NCI-H345 (cell line): ENCODE results near the gene PLA2G2D.

Experiments used
- DNase-seq: peaks from one replicate; lab custom pipeline; 2025; lab: John Stamatoyannopoulos, UW

The PLA2G2D gene

DNA sequence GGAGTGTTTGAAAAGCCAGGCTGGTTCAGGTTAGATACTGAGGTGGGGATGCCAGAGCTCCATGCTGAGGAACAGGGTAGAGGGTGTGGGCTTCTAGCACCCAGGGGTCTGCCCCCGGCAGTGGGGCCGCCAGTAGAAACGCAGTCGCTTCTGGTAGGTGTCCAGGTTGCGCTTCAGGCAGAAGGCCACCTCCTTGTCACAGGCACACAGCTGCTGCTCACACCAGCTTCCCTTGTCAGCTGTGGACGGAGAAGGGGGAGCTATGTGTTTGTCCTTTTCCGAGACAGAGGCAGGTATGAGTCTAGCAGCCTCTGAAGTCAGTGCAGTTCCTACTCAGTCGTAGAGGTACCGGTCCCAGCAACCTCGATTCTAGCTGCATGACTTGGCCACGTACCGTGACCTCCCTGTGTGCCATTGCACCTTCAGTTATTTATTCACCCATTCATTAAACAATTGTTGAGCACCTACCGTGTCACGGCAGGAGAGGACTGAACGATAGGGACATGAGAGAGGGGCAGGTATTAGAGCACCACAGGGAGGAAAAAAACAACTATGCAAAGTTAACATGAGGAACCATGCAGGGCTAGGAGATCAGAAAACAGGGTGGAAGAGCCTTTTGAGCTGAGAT is 5.2 kb downstream of the PLA2G2D start:
- DNase-seq = peak; percentile 20

DNA sequence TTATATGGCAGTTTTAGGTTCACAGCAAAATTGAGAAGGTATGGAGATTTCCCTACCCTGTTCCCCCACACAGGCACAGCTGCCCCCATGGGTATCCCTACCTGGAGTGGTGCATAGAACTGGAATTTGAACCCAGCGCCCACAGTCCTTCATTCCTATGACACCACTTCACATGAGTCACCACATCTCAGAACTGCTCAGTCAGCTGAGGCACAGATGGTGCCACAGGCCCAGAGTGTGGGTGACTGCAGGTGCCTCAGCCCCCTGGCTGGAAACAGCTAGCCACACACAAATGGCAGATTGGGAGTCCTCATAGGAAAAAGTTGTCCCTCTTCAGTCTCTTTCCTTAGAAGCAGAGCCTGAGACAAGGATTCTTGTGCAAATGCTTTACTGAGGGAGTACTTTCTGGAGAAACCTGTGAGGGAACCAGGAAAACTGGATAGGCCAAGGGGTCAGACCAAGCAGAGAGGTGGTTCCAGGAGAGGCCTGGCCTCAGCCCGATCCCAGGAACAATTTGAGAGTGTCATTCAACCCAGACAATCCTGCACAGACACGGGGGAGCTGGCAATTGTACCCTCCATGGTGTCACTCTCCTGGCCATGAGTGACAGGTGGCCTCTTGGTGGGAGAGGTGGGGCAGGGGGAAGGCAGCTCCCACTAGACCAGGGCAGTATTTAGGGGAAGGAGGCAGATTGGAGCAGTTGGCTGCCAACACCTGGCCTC is 6.9 kb downstream of the PLA2G2D start:
- DNase-seq = no peak

DNA sequence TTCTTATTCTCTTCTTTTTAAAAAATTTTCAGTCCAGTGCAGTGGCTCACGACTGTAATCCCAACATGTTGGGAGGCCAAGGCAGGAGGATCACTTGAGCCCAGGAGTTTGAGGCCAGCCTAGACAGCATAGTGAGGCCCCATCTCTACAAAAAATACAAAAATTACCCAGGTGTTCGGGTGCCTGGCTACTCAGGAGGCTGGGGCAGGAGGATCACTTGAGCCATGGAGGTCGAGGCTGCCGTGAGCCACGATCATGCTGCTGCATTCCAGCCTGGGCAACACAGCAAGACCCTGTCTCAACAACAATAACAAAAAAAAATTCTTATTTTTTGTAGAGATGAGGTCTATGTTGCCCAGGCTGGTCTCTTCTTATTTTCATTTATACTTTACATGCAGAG is 7.9 kb downstream of the PLA2G2D start:
- no peak for DNase-seq

DNA sequence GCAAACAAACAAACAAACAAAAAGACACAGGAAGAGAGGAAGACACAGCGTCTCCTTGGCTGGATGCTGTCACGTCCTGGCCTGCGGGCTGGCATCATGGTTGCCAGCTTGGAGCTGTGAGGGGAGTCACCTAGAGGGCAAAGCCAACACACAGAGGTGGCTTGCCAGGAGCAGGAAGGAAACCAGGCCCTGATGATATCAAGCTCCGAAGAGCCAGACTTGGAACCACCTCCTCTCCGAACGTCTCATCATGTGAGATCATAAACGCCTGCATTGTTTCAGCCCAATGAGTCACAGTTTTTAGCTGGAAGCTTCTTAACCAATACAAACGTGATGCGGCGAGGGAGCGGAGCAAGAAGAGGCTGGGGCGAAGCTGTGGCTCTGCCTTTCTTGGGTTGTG is 8.7 kb downstream of the PLA2G2D start:
- no peak for DNase-seq

DNA sequence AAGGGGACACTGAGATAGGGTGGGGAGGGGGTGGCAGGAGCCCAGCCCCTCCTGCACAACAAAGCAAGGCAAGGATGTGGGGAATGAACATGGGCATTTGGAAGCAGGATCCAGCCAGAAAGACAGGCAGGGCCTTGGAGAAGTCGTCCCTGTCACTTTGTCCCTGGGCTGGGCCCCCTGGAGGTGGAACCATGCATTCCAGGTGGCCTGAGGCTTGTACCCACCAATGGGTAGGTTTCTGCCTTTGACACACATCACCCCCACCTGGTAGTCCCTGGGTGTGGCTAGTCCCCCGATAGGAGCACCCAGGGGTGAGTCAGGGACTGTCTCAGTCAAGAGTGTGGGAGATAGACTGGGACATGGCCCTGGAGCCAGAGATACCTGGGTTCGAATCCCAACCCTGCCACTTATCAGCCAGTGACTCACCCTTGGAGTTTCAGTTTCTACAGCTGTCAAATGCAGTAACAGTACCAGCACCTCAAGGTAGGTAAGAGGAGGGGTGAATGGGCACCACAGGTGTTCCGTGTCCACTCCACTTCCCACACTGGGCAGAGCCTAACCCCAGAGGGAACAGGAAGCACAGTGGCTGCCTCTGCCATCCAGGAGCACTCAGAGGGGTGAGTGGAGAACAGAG is 10.0 kb downstream of the PLA2G2D start:
- no peak for DNase-seq

DNA sequence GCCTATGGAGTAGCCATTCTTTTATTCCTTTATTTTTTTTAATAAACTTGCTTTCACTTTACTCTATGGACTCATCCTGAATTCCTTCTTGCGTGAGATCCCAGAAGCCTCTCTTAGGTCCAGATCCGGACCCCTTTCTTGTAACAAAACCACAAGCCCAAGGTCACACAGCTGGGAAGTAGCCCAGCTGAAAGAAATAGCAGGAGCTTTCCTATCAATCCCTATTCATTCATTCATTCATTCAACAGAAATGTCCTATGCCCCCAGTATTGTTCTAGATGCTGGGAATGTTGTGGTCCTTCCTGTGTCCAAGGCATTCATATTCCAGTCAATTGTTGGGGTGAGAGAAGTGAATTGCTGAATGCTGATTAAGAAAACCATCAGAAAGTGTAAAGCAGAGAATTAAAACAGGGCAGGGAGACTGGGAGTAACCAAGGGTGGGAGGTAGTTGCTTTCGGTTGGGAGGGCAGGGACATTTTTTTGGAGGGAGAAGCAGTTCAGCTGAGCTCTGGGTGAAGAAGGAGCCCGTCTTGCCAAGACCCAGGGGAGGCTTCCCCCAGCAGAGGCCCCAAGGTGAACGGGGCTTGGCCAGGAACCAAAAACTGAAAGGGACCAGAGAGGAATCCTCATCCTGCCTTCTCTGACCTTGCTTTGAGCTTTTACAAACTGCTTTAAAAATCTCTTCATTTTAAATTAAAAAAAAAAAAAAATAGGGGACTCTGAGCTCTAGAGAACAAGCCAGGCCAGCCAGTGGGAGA is 10.8 kb downstream of the PLA2G2D start:
- DNase-seq = no peak

DNA sequence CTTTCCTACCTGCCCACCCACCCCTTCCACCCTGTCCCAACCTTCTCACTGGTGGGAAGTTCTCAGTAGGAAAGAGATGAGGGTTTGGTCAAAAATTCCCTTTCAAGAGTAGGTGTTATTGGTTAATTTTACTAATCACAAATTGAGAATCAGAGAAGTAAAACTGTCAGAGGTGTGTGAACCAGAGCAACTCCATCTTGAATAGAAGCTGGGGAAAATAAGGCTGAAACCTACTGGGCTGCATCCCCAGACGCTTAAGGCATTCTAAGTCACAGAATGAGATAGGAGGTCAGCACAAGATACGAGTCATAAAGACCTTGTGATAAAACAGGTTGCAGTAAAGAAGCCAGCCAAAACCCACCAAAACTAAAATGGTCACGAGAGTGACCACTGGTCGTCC is 11.5 kb downstream of the PLA2G2D start:
- no peak for DNase-seq

DNA sequence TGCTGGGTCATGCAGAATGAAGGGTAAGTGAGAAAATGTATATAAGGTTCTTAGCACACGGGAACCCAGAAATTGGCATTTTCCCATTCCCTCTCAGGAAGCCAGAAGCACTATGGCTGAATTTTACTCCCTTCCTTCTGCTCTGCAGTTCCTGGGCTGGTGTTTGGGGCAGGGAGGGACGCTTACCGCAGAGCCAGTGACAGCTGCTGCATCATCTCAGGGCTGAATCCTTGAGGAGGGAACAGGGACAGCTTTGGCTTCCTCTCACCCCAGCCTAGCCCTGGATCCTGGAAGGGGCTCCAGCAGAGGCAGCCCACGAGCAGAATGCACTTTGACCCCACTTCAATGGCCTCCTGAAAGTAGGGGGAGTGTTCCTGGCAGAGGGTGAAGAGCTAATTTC is 12.0 kb downstream of the PLA2G2D start:
- DNase-seq = no peak

DNA sequence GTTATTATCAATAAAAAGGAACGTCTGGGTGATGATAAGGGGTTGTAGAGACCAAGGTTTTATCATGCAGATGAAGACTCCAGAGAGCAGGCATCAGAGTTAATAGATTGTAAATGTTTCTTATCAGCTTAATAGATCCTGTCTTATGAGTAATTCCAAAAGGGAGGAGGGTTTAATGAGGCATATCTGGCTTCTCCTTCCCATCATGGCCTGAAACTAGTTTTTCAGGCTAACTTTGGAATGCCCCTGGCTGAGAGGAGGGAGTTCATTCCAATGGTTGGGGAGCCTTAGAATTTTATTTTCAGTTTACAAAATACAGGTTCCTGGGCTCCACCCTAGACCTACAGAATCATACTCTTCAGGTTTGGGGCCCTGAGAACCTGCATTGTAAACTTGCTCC is 13.5 kb downstream of the PLA2G2D start:
- DNase-seq = no peak

DNA sequence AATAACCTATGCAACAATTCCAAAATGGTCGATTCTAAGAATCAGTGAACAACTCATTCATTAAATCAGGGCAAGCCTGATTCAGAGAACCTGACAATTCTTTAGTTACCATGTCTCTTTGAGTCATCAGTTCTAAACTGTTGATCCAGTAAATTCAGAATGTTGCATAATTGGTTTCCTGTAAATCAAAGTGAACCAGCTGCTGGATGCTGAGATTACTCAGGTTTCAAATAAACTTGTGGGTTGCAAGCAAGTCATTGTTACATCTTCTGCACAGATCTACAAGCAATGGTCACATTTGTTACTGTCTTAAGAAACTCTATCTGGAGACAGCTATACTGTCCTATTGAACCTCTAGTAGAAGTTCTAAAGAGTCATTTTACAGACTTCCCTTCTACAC is 16.5 kb downstream of the PLA2G2D start:
- DNase-seq = no peak

DNA sequence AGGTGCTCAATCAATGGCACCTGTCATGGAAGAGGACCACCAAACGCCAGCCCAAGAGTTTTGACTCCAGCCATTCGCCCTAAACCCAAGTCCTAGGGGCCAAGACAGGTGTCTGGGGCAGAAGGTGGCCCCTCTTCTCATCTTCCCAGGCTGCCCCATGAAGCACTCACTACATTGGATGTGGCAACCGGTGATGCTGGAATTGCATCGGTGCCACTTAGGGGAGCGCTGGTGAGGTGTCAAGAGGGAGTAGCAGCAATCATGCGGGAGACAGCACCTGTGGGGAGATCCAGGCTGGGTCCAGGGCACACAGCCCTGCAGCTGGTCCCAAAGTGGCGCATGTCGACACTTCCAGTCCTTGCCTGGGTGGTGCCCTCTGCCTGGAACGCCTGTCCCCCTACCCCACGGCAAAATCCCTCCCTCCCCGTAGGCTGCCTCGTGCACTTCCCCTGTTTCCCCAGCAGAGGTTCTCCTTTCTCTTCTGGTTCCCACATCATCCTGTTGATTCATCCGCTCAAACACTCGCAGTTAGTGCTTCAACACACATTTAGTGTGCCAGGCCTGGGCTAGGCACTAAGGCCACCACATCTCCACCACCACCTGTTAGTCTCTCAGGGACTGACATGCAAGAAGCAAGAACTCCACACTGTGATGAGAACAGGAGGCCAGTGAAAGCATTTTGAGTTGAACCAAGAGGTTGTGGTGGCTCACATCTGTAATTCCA is 18.5 kb downstream of the PLA2G2D start:
- DNase-seq = peak; percentile 41

DNA sequence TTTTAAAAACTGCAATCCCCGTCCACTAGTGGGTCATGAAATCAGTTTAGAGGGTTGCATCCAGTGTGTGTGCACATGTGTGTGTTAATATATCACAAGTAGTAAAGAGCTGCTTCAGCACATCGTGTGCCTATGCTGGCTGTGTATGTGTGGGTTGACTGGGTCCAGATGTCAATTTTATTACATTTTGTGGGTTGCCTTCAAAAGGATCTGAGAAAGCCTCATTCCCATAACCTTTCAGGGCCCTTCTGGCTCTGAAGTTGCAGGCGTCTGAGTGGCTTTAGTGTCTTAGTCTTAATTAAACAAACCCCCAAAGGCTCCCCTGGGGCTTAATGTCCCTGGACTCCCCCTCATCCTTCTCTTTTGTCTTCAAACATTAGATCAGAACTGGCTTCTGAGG is 19.8 kb downstream of the PLA2G2D start:
- DNase-seq = no peak

DNA sequence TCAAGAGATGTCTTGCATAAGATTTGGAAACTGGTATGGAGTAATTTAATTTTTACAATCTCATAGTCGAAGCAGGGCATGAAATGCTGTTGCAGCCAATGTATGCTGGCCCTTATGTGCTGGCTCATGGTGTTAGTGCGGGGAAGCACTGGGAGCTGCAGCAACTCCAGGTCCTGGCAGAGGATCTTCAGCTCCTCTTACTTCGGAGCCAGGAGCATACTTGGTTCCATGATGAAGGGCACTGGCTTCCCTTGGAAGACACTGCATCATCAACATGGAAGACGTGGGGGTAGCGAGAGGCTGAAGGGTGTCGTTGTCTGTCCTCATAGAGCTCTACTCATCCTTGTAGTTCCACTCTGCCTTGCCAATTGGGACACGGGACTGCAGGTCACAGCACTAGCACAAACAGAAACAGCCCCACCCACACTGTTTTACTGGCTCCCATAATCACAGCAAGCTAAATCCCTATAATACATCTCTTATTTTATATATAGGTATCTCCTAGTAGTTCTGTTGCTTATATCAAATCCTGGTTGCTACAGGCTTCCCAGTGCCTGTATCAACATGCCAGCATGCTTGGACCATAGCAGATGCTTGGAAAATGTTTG is 22.4 kb downstream of the PLA2G2D start:
- DNase-seq = no peak

DNA sequence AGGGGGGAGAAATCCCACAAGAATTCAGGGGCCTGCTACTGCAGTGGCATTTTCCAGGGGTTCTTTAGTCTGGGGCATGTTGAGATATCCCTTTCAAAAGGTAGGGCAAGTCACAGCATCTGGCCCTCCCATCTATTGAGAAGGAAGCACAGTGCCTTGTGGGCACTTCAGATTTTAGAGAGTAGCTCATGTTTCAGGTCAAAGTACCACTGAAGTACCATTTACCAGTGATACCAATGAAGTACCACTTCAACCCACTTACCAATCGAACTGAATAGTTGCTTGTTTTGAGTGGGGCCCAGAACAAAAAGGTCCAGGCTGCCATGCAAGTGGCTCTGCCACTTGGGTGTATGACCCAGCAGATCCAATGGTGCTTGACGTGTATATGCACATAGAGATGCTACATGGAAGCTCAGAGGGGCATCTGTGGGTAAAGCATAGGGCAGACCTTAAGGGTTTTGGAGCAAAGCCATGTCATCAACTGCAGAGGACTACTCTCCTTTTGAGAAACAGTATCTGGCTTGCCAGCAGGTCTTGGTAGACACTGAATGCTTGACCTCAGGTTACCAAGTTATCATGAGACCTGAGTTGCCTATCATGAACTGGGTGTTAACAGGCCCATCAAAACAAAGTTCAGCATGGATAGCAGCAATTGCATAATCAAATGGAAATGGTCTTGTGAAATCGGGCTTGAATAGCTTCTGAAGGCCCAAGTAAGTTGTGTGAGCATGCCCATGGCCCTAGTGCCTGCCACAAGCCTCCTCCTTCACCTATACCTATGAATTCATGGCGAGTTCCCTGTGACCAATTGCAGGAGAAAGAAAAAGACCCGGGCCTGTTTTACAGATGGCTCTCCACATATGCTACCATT is 23.5 kb downstream of the PLA2G2D start:
- DNase-seq = peak; percentile 51

DNA sequence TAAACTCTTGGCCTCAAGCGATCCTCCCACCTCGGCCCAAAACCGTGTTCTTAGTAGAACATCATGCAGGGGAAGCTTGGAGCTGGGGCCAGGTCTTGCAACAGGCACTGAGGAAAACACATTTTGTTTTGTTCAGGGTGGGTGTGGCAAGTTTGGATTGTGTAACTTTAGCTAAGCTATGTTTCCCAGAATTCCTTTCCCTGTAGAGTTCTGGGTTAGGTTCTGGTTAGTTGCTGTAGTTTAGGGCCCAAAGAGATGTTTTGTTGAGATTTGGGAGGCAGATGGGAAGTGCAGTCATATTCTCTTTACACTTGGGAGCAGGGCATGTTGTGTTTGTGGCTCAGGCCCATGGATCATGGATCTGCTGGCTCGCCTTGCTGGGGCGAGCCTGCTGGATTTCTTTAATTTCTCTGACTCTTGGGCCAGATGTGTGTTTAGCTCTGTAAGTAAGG is 25.4 kb downstream of the PLA2G2D start:
- DNase-seq = no peak

DNA sequence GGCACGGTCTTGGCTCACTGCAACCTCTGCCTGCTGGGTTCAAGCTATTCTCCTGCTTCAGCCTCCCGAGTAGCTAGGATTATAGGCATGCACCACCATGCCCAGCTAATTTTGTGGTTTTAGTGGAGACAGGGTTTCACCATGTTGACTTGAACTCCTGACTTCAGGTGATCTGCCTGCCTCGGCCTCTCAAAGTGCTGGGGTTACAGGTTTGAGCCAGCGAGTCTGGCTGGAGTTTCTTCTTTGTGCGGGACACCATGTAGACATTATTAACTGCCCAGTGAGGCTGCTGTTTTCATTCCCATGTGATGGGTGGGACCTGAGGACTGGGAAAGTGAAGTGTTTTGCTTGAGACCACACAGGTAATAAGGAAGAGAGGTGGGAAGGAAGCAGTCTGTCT is 26.0 kb downstream of the PLA2G2D start:
- DNase-seq = no peak

DNA sequence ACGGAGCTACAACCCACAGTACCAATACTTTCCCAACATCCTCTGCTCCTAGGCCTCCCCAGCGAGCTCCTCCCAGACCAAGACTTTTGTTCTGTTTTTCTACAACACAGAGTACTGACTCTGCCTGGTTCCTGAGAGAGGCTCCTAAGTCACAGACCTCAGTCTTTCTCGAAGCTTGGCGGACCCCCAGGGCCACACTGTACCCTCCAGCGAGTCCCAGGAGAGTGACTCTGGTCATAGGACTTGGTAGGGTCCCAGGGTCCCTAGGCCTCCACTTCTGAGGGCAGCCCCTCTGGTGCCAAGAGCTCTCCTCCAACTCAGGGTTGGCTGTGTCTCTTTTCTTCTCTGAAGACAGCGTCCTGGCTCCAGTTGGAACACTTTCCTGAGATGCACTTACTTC is 28.7 kb downstream of the PLA2G2D start:
- DNase-seq = no peak

DNA sequence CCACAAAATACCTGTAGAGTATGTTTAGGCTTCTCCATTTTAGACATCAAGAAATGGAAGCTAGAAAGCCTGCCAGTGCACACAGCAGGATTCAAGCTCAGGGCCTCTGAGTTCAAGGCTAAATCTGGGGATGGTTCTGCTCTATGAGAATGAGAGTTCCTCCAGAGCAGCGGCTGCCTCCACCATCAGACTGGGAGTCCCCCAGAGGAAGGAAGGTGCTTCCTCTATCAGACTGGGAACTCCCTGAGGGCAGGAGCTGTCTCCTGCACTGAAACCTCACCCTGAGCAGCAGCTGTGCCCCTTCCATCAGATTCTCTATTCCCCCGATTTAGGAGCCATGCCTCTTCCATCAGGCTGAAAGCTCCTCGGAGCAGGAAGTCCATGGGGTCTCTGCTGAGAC is 29.2 kb downstream of the PLA2G2D start:
- DNase-seq = no peak

DNA sequence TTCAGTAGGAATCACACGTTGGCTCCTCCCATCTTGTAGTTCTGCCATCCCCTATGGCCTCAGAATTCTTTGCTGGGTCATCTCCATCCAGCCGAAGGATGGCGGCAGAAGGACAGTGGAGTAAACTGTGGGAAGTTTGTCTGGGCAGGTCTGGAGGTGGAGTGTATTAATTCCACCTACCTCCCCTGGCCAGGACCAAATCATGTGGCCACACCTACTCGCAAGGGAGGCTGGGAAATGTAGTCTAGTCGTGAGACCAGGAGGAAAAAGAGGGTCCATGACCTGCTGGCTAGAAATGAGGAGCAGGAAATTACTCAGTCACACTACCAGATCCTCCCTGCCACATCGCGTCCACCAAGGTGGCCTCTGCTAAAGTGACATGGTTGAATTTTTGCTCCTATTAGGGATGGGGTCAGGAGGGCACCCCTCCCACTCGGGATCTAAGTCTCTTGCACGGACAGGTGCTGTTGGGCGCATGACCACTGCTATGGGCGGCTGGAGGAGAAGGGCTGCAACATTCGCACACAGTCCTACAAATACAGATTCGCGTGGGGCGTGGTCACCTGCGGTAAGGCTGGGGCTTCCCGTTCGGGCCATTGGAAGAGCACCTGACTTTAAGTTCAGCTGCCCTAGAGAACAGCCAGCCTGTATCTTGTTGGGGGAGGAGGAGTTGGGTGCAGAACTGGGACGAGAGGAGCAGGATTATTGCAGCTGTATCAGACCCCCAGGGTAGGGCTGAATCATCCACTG is 29.8 kb downstream of the PLA2G2D start:
- no peak for DNase-seq

DNA sequence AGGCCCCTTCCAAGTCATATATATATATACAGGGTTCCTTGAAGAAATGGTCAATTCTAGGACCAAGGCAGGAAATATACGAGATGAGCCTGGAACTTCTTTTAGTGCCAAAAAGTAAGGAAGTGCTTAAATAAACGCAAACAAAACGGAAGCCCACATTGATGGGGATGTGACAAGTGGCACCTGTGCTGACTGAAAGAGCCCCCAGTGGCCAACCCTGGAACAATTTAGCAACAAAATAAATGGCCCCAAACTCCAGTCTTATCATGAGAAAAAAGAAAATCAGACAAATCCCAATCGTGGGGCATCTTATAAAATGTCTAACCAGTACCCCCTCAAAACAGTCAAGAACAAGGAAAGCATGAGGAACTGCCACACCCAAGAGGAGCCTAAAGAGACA is 31.7 kb downstream of the PLA2G2D start:
- DNase-seq = no peak
